Lower leg skin (tissue), 3 donors: Measurements from ENCODE around the gene KRT74.

Experiments used
- CTCF ChIP-seq, 3 donors: fragments of 450-650 bp; IDR thresholded peaks; one replicate each; pipeline ENCODE4 v1.5.1; 2016; ENCODE audit warnings: antibody characterized with exemption in 3 of 3, mild to moderate bottlenecking in 3 of 3, moderate library complexity in 2 of 3
- POLR2A ChIP-seq, 2 donors: fragments of 450-650 bp; IDR thresholded peaks; one replicate each; pipeline ENCODE4 v1.6.1; 2016 to 2017; ENCODE audit warnings: antibody characterized with exemption in 2 of 2, mild to moderate bottlenecking in 1 of 2, moderate library complexity in 1 of 2

- TF ChIP-seq CTCF (IDR thresholded peaks at IDR 0.05): no peak
- no peak for TF ChIP-seq POLR2A (IDR thresholded peaks at IDR 0.05)
These were observed 46.4 kb downstream of the KRT74 start for GRCh38 chr12:52527121-52527800.
